HG03457 (cell line): Measurements from ENCODE around the gene TTLL13.
"Not testable (repeated sequence)": the region's sequence is repeated elsewhere in the genome, so short reads cannot be mapped to it uniquely, and the experiment has no call there.

Source experiments
- ATAC-seq: cut with Tn5 transposase; IDR thresholded peaks from one replicate; pipeline ENCODE4 v1.9.1; 2021; ENCODE audit warnings: moderate number of reproducible peaks; ENCODE audit not compliant: unreplicated experiment

TTLL13 gene

DNA sequence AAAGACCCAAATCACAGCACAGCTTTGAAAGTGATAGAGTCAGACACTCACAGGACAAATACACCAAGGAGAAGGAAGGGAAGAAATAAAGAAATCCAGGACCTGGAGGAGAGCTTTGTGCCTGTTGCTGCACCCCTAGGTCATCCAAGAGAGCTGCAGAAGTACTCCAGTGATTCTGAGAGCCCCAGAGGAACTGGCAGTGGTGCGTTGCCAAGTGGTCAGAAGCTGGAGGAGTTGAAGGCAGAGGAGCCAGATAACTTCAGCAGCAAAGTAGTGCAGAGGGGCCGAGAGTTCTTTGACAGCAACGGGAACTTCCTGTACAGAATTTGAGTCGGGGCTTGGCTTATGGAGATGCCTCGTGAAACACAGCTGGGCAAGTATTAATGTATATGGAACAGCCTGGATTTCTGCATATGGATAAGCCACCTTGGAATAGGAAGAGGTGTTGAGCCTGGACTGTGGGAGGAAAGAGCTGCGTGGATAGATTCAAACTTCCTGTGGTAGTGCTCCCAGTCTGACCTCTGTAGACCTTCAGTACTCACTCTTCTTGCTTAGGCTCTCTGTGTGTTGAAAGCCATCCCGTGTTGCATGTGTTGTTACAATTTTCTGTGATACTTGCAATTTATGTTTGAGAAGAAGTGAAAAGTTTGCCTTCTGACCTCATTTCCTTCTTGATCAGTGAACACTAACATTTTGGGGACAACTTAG is 22.3 kb downstream of the TTLL13 start:
- no peak for ATAC-seq

DNA sequence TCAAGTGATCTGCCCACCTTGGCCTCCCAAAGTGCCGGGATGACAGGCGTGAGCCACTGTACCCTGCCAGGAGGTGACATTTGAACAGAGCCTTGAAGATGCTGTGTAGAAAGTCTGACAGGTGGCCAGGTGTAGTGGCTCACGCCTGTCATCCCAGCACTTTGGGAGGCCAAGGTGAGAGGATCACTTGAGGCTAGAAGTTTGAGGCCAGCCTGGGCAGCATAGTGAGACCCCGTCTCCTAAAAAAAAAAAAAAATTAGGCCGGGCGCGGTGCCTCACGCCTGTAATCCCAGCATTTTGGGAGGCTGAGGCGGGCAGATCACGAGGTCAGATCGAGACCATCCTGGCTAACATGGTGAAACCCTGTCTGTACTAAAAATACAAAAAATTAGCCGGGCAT is 29.1 kb downstream of the TTLL13 start:
- ATAC-seq: not testable (repeated sequence)

DNA sequence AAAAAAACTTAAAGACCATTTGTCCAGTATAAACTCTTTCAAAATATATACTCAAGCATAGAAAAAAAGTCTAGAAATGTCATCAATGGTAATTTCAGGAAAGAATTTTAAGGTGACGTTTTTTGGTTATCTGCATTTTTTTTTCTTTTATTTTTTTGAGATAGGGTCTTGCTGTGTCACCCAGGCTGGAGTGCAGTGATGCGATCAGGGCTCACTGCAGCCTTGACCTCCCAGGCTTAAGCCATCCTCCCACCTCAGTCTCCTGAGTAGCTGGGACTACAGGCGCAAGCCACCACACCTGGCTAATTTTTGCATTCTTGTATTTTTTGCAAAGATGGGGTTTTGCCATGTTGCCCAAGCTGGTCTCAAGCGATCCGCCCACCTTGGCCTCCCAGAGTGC is 31.4 kb downstream of the TTLL13 start:
- ATAC-seq: not testable (repeated sequence)

DNA sequence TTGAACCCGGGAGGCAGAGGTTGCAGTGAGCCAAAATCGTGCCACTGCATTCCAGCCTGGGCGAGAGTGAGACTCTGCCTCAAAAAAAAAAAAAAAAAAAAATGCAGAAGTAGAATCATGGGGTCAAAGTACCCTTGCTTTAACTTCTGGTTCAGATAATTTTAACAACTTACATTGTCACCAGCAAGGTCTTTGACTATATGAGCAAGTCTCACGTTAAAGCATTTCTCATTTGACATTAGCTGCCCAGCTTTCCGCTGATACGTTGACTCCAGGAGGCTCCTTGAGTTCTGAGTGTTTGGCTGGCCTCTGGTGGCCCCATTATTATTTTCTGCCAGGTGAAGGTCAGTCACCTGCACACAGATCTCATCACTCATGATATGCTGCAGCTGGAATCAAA is 32.3 kb downstream of the TTLL13 start:
- not testable (repeated sequence) for ATAC-seq

DNA sequence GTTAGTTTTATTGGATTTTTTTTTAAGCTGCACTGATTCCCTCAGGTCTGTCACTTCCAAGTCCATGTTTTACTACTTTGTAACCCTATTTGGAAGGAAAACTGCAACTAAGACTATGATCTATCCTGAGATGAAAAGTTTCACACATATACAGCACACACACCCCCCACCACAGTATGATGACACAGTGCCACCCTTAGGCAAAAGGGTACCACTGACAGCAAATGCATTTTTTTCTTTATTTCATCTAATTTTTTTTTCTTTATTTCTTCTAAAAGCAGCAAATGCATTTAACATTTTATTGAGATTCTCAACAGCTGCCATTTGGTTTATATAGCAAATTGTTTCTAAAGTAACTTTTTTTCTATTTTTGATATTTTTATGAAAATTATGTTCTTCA is 37.3 kb downstream of the TTLL13 start:
- no peak for ATAC-seq

DNA sequence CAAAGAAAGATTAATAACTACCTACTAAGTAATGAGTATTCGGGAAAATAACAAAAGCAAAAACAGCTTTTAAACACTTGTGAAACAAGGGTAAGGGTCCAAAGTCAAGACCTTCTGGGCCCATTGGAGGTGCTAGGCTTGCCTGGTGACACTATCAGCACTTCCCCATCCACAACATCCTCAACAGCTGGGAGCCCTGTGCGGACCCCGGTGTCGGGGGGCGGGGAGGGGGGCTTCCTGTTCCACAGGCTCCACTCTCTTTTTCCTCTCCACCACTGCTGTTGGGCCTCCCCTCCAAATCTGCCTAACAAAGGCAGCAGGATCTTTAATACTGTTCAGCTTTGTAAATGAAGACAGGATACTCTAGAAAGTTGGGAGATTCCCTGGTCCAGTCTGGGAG is 37.7 kb downstream of the TTLL13 start:
- ATAC-seq: no peak

DNA sequence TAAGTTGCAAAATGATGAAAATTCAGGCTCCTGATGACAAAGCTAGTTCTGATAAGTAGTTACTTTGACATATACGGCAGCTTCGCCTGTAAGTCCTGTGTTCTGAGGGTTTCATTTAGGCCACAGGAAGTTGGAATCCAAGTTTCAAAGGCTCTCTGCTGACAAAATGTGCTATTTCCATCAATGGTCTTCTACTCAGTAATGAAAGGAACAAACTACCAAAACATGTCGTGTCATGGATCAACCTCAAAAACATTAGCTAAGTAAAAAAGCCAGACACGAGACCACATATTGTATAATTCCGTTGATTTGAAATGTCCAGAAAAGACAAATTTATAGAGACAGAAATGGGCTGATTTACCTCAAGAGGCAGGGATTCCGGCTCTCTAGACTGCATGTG is 38.6 kb downstream of the TTLL13 start:
- no peak for ATAC-seq

DNA sequence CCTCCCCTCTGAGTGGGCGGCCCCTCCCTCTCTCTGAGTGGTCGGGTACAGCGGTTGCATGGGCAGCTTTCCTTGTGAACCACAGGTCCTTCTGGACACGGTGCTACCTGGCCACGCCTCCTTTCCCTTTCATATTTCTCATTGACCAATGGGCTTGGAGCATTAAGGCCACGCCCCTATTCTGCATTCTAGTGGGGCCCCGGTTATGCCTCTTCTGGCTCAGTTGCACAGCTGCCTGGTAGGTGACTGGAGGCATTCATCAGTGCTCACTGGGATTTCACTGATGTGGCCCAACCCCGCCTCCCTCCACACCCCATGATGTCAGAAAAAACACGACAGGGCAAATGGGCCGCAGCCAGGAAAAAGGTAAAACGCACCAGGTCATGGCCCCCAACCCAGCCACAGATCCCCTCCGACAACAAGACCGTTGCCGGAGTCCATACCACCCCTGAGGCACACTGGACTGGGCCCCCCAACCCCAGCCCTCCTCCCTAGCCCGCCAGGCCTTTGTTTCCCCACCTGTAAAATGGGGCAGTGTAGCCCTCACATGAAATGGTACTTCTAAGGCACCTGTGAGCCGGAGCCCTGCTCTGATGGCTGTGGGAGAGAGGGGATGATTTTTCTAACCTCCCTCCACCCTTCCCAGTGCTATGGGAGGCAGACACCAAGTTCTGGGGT is 42.5 kb downstream of the TTLL13 start:
- no peak for ATAC-seq

DNA sequence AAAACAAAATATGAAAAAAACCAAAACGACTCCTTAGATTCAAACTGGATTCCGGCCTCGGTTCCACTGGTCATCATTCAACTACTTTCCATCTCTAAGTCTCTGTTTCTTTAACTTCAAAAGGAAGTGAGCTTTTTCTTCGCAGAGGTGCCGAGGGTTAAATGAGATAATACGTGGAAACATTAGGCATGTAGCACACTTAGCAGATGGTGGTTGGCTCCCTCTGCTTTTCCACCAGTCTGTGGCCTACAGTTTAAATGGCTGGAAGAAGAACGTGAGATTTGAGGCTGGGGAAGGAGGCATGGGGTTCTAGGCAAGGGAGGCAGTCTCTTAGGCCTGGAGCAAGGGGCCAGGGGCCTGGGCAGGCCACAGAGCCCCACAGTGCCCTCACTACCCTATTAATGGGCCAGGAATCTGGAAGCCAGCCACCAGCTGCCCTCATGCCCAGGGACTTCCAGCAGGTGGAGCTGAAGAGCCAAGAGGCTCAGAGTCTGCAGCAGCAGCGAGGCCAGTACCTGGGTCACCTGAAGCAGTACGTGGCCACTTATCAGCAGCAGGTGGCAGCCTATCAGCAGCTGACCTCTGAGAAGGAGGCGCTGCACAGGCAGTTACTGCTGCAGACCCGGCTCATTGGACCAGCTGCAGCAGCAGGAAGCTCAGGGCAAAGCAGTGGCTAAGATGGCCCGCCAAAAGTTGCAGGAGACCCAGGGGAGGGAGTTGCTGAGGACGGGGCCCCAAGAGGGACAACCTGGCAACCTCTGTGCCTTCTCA is 43.9 kb downstream of the TTLL13 start:
- ATAC-seq: not testable (repeated sequence)

DNA sequence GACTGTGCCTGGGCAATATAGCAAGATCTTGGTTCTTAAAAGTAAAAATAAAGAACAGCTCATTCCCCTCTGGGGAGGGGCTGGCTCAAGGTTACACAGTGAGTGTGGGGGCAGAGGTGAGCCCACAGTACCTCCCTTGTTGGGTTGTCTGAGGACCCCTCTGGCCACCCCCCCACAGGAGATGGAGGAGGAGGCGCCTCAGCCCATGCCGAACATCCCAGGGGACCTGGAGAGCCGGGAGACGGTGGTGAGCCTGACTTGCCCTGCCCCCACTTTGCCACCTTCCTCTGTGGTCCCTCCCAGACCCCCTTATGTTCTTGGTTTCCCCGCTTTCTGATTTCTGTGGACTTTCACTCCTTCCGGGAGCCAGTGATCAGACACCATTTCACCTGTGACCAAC is 44.8 kb downstream of the TTLL13 start:
- ATAC-seq: no peak

DNA sequence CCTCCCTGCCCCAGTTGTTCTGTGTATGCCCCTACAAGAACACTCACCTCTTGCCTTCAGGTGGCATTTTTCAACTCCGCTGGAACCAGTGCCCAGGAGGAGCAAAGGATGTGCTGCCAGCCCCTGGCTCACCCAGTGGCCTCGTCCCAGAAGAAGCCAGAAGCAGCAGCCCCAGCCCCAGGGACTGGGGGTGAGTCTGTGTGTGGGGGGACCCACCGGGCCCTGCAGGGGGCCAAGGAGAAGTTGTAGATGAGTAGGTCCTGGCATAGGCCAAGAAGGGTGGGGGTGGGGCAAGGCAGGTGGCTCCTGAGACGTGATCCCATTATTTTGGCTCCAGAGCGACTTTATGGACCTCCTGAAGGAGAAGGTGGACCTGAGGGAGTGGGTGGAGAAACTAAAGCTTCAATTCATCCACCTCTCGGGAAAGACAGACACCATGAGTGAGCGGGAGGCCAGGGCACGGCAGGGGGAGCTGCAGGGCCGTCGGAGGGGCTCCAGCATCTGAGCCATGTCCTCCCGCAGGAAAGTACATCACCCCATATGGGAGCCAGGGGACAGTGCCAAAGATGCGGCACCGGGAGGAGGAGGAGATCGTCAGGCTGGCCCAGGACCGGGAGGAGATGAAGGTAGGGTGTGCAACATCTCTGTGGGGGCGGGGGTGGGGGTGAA is 45.4 kb downstream of the TTLL13 start:
- no peak for ATAC-seq

DNA sequence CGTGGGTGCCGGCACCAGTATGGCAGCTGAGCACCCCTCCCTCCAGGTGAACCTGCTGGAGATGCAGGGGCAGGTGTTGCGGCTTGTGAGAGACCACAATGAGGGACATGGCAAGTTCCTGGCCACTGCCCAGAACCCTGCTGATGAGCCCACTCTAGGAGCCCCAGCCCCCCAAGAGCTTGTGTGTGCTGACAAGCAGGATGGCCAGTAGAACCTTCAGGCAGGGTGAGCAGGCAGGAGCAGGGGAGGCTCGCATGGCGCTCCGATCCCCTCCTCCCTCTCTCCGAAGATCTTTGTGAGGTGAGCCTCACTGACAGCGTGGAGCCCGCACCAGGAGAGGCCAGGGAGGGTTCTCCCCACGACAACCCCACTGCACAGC is 45.9 kb downstream of the TTLL13 start:
- no peak for ATAC-seq

DNA sequence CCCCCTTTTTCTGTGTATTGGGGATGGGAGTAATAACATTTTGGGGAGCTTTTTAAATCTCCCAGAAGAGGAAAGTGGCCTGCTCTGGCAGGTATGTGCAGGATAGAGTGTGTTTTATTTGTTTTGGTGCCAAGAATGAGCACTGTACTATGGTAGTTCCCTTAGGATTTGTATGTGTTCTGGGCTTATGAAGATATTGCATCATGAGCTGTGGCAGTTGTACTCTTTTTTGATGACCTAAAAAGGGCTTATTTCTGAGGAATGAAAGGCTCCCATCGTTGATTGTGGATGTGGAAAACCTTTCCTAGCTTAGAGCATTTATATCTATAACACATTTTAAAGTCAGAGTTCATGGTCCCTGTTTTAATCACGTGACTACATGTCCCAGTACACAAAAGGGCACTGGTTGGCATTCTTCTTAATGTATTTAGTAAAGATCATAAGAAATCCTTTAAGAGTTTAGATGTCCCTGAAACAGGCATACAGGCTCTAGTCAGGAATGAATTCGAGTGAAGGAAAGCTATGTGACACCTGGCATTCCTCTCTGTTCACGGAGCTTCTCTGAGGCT is 47.0 kb downstream of the TTLL13 start:
- ATAC-seq: not testable (repeated sequence)

DNA sequence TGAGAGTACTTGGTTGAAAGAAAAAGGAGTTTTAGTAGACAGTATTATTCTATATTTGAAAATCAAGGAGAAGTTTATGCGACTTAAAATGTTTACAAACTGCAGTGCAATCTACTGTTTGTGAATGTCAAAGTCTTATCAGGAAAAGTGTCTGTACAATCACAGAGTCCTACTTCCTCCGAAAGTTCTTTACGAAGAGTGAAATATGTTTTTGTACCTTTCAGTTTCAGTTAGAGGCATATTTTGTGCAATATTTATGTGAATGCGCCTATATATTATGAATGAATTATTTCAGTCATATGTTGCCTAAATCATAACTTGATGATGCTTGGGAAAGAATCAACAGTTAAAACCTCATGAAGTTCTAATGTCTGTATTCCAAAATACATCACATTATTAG is 47.7 kb downstream of the TTLL13 start:
- ATAC-seq: no peak

DNA sequence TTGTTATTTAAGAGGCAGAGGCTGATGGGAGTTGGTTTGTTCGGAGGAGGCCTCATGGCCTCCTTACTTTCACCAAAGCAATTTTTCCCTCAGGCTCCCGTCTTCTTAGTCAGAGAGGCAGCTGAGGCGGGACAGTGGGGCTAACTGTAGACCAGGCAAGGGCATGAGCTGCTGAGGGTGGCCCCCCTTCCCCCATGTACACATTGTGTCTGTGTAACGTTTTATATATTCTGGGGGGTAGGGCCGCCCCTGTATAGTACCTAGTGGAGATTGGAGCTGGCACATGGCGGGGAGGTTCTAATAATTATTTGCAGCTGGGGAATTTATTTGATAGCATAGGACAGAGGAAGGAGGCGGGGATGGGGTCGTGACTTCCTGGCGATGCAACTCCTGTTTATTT is 51.2 kb downstream of the TTLL13 start:
- no peak for ATAC-seq

DNA sequence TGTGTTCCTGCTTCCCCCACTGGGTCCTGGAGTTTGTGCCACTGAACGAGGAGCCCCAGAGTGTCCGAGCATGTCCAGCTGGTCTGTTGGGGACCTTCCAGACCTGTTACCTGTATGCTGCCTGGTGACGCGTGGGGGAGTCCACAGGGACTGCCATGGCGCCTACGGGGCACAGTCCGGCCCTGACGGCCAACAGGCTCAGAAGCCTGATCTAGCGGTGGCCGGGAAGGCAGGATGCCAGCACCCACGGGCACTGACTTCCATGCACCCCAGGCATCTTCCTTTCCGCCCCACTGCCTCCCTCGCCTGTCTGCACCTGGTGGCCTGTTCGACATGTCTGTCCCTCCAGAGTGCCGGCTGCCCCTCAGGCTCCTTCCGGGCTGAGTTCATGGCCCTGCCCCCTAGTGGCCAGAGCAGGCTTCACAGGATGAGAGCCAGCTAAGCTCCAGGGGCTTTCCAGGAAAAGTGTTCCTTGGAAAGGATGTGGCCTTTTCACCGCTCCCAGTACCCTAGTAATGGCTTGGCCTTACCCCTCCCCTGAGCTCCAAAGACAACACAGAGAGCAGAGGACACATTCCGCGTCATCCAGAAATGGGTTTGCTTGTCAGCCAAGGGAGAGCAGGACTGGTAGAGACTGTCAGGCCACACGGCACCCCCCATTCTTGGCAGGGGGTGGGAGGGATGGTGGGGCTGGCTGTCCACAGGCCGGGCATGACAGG is 51.8 kb downstream of the TTLL13 start:
- no peak for ATAC-seq

DNA sequence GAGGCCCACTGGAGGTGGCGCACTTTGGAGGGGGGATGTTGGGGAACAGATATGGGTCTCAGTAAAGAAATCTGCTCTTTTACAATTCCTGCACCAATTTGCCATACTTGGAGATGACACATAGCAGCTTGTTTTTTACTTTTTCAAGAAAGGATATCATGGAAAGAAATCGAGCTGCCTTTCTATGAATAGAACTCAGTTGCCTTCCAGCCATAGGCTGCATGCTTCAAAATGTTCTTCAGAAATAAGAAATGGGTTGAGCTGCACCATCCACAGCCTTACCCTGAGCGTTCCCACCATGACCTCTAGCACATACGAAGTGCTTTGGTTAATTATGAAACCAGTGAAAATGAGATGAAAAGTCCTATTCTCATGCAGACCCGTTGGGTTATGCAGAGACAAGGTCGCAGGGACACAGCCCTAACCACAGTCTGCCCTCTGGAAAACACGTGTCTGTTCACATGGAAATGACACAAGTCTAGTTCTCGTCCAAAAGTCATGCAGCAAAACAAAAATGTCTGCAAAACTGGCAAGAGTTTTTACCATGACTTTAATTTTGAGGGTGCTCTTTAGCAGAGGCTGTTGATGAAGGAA is 52.4 kb downstream of the TTLL13 start:
- ATAC-seq: no peak

DNA sequence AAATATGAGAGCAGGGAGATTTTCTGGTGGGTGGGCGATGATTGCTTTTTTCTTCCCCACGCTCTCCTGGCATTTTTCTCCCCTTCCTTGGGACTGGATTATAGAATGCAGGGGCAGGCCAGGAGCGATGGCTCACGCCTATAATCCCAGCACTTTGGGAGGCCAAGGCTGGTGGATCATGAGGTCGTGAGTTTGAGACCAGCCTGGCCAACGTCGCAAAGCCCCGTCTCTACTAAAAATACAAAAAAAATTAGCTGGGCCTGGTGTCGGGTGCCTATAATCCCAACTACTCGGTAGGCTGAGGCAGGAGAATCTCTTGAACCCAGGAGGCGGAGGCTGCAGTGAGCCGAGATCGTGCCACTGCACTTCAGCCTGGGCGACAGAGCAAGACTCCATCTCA is 56.0 kb downstream of the TTLL13 start:
- not testable (repeated sequence) for ATAC-seq

DNA sequence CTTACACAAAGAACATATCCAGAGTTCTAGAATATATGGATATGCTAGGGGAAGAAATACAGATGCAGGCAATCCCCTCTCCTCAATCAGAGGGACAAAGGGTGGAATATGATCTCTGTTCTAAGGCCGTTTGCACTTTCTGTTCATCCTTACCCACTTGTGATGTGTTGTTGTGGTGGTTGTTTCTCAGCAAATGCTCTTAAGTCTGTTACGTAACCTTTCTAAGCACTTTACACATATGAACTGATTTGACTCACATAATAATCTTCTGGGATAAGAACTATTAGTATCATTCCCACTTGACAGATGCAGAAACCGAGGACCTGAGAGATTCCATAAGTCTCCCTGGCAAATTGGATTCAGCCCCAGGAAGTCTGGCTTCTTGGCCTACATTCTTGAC is 56.6 kb downstream of the TTLL13 start:
- no peak for ATAC-seq

DNA sequence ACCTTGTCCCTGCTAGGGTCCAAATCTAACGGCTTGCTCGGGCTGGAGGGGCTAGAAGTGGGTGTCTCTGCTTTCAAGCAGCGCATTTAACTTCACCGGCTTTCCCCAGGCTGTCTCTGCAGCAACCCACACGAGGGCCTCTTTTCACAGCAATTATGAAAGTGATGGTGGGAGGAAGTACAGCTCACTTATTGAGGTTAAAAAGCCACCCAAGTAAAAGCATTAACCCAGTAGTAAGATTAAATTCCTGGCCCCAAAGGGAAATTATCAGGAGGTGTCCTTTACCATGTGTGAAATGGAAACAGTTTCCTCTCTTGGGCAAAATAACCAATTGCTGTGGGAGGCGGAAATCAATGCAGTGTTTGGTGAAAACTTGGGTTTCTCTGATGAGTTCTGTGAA is 57.2 kb downstream of the TTLL13 start:
- ATAC-seq: no peak
